ENCODE measurements around the gene GDPD4. TPM values are rescaled to one million over a fixed set of nuclear protein-coding genes. Genes with fewer than 3 reads are reported as not detected.

GDPD4 gene
- total and polyA plus RNA-seq, 4 donors = 0.08 to 1.1 TPM; not detected in 2

DNA sequence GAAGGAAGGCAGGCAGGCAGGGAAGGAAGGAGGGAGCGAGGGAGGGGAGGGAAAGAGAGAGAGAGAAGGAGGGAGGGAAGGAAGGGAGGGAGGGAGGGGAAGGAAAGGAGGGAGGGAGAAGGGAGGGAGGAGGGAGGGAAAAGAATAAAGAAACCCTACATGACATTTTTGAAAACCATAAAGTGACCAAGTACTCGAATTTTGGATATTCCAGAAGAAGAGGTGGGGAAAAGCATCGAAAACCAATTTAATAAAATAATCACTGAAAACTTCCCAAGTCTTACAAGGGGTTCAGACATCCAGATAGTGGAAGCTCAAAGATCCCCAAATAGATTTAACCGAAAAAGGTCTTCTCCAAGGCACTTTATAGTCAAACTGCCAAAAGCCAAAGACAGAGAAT, 11.7 kb downstream of the GDPD4 start:
- no peak for TF ChIP-seq TAF1 (conservative IDR thresholded peaks at IDR 0.05)
- TF ChIP-seq, protein P1, sequence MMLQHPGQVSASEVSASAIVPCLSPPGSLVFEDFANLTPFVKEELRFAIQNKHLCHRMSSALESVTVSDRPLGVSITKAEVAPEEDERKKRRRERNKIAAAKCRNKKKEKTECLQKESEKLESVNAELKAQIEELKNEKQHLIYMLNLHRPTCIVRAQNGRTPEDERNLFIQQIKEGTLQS (IDR thresholded peaks at IDR 0.05) = no peak
- TF ChIP-seq YY1 (IDR thresholded peaks at IDR 0.05) = no peak
- TF ChIP-seq, protein P2, sequence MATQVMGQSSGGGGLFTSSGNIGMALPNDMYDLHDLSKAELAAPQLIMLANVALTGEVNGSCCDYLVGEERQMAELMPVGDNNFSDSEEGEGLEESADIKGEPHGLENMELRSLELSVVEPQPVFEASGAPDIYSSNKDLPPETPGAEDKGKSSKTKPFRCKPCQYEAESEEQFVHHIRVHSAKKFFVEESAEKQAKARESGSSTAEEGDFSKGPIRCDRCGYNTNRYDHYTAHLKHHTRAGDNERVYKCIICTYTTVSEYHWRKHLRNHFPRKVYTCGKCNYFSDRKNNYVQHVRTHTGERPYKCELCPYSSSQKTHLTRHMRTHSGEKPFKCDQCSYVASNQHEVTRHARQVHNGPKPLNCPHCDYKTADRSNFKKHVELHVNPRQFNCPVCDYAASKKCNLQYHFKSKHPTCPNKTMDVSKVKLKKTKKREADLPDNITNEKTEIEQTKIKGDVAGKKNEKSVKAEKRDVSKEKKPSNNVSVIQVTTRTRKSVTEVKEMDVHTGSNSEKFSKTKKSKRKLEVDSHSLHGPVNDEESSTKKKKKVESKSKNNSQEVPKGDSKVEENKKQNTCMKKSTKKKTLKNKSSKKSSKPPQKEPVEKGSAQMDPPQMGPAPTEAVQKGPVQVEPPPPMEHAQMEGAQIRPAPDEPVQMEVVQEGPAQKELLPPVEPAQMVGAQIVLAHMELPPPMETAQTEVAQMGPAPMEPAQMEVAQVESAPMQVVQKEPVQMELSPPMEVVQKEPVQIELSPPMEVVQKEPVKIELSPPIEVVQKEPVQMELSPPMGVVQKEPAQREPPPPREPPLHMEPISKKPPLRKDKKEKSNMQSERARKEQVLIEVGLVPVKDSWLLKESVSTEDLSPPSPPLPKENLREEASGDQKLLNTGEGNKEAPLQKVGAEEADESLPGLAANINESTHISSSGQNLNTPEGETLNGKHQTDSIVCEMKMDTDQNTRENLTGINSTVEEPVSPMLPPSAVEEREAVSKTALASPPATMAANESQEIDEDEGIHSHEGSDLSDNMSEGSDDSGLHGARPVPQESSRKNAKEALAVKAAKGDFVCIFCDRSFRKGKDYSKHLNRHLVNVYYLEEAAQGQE (IDR thresholded peaks at IDR 0.05) = no peak
- no peak for TF ChIP-seq NR2F2 (IDR thresholded peaks at IDR 0.05)
- no peak for TF ChIP-seq FOXA1 (IDR thresholded peaks at IDR 0.05)
- no peak for TF ChIP-seq FOXA2 (IDR thresholded peaks at IDR 0.05)
- no peak for TF ChIP-seq GABPA (IDR thresholded peaks at IDR 0.05 in 1 of 2, conservative IDR thresholded peaks at IDR 0.05 in 1 of 2)
- no peak for TF ChIP-seq RAD21 (IDR thresholded peaks at IDR 0.05)
- TF ChIP-seq, protein P3, sequence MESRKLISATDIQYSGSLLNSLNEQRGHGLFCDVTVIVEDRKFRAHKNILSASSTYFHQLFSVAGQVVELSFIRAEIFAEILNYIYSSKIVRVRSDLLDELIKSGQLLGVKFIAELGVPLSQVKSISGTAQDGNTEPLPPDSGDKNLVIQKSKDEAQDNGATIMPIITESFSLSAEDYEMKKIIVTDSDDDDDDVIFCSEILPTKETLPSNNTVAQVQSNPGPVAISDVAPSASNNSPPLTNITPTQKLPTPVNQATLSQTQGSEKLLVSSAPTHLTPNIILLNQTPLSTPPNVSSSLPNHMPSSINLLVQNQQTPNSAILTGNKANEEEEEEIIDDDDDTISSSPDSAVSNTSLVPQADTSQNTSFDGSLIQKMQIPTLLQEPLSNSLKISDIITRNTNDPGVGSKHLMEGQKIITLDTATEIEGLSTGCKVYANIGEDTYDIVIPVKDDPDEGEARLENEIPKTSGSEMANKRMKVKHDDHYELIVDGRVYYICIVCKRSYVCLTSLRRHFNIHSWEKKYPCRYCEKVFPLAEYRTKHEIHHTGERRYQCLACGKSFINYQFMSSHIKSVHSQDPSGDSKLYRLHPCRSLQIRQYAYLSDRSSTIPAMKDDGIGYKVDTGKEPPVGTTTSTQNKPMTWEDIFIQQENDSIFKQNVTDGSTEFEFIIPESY (IDR thresholded peaks at IDR 0.05) = no peak
- no peak for TF ChIP-seq JUND (IDR thresholded peaks at IDR 0.05)
- TF ChIP-seq RXRA (IDR thresholded peaks at IDR 0.05) = no peak
- no peak for TF ChIP-seq HNF4A (conservative IDR thresholded peaks at IDR 0.05)
- no peak for TF ChIP-seq SP1 (IDR thresholded peaks at IDR 0.05)
- Histone ChIP-seq H3K4me1 (ENCODE audit: control insufficient read depth in 4 of 4, insufficient read depth in 4 of 4, low read length in 3 of 4) (peaks cover 0 to 3% (median 0%) of the 10 kb centered on the region in 4 donors), H3K27me3 (ENCODE audit: control insufficient read depth in 4 of 4, insufficient read depth in 4 of 4, low read length in 3 of 4) (no peaks in the 10 kb centered on the region), H3K9ac (ENCODE audit: low read depth in 1 of 2, low read length in 2 of 2) (no peak overlapping the region), H3K9me3 (ENCODE audit: control insufficient read depth in 4 of 4, low read length in 3 of 4) (no peaks in the 10 kb centered on the region), H3K36me3 (ENCODE audit: control insufficient read depth in 4 of 4, insufficient read depth in 3 of 4, low read depth in 1 of 4, low read length in 3 of 4) (no peaks in the 10 kb centered on the region), H3K27ac (ENCODE audit: low read depth in 1 of 2, low read length in 2 of 2) (no peak overlapping the region), H3K4me3 (ENCODE audit: low read depth in 1 of 3, low read length in 3 of 3) (no peak overlapping the region)
- DNase-seq (ENCODE audit: low spot score) = no peak
- WGBS = 89% methylated on average over 4 of the region's 4 CpGs

DNA sequence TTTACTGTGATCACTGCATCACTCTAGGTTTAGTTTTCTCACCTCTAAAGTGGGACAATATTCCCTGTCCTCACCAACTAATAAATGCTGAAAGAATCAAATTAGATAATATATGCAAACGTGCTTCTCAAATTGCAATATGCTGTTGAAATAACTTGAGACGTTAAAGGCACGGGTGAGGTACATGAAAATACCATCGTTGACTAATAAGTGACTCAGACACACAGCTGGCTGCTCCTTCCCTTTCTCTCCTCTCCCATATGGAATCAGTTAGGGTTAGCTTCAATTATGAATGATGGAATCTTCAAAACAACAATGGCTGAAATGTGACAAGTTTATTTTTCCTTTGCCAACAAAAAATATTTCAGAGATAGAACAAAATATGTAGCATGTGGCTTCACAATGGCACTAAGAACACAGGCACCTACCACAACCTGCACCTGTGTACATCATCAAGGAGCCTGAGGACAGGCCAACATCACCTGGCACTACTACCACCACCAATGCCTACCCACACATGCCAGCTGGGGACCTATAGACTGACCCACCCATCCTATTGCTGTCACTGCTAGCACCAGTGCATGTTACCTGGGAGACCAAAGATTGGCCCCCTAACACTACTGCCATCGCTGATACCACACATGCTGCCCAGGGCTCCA, 13.7 kb downstream of the GDPD4 start:
- no peak for DNase-seq (ENCODE audit: low spot score)
- no peak overlapping the region for H3K27ac ChIP-seq (ENCODE audit: low read depth in 1 of 2, low read length in 2 of 2)
- 93% methylated on average over 5 of the region's 5 CpGs for WGBS
- peaks cover 0 to 7% (median 1%) of the 10 kb centered on the region in 4 donors for H3K4me1 ChIP-seq (ENCODE audit: control insufficient read depth in 4 of 4, insufficient read depth in 4 of 4, low read length in 3 of 4)
- H3K9ac ChIP-seq (ENCODE audit: low read depth in 1 of 2, low read length in 2 of 2) = no peak overlapping the region
- H3K27me3 ChIP-seq (ENCODE audit: control insufficient read depth in 4 of 4, insufficient read depth in 4 of 4, low read length in 3 of 4) = no peaks in the 10 kb centered on the region
- H3K36me3 ChIP-seq (ENCODE audit: control insufficient read depth in 4 of 4, insufficient read depth in 3 of 4, low read depth in 1 of 4, low read length in 3 of 4) = no peaks in the 10 kb centered on the region
- TF ChIP-seq, protein P3 (IDR thresholded peaks at IDR 0.05) = no peak
- no peak overlapping the region for H3K4me3 ChIP-seq (ENCODE audit: low read depth in 1 of 3, low read length in 3 of 3)
- H3K9me3 ChIP-seq (ENCODE audit: control insufficient read depth in 4 of 4, low read length in 3 of 4) = no peaks in the 10 kb centered on the region

All from liver (tissue), 9 donors.